Memory B cell (primary cell): ENCODE results near the gene TAL1.

Experiments
- ATAC-seq: fragments of 150-1000 bp; cut with Tn5 transposase; 2 replicates; pipeline ENCODE4 v1.10.0; 2021; ENCODE audit warnings: low read depth, mild to moderate bottlenecking, moderate library complexity
- DNase-seq, 2 donors: peaks; one replicate each; pipeline ENCODE4 v3.0.0; 2022; ENCODE audit warnings: low spot score in 2 of 2
- H3K27ac Mint-ChIP-seq: one replicate; pipeline ENCODE4 v1.8.0; 2022; ENCODE audit warnings: mild to moderate bottlenecking, moderate library complexity, mixed read lengths
- H3K27me3 Mint-ChIP-seq: one replicate; pipeline ENCODE4 v1.8.0; 2022; ENCODE audit warnings: mixed read lengths
- H3K36me3 Mint-ChIP-seq: one replicate; pipeline ENCODE4 v1.8.0; 2022; ENCODE audit warnings: mild to moderate bottlenecking, mixed read lengths
- H3K4me1 Mint-ChIP-seq: one replicate; pipeline ENCODE4 v1.8.0; 2022; ENCODE audit warnings: mixed read lengths
- H3K4me3 Mint-ChIP-seq: one replicate; pipeline ENCODE4 v1.8.0; 2022; ENCODE audit warnings: mild to moderate bottlenecking, moderate library complexity, mixed read lengths
- H3K9me3 Mint-ChIP-seq: one replicate; pipeline ENCODE4 v1.8.0; 2022; ENCODE audit warnings: mixed read lengths

TAL1 gene

DNA sequence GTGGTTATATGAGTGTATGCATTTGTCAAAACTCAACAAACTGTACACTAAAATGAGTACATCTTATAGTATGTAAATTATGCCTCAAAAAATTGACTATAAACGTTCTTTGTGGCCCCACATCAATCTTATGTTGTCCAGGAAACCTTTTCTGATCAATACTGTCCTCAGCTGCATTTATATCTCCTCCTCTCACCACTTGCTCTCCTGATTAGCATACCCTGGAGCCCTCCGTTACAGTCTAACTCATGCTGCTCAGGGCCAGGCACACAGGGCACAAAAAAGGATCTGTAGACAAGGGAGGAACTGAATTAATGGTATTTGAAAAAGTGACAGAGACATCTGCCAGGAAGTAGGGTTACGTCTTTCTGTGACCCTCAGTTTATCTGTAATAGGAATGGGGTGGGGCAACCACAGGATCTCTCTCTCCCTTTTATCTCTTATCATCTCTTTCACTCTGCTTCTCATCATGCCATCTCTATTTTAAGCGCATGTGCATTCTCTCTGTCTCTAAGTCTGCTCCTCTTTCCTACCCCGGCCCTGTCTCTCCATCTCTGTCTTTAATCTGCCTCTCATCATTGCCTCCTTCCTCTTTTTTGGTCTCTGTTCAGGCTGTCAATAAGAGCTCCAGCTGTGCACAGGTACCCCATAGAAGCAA lies 7.0 kb upstream of the TAL1 start:
- ATAC-seq (no peak), DNase-seq (no peak)
- no peaks in the 10 kb centered on the region for H3K36me3 Mint-ChIP-seq
- H3K4me3 Mint-ChIP-seq: no peak overlapping the region
- no peaks in the 10 kb centered on the region for H3K9me3 Mint-ChIP-seq
- no peak overlapping the region for H3K27ac Mint-ChIP-seq
- H3K4me1 Mint-ChIP-seq: peaks cover 3% of the 10 kb centered on the region
- H3K27me3 Mint-ChIP-seq: peaks cover 19% of the 10 kb centered on the region

DNA sequence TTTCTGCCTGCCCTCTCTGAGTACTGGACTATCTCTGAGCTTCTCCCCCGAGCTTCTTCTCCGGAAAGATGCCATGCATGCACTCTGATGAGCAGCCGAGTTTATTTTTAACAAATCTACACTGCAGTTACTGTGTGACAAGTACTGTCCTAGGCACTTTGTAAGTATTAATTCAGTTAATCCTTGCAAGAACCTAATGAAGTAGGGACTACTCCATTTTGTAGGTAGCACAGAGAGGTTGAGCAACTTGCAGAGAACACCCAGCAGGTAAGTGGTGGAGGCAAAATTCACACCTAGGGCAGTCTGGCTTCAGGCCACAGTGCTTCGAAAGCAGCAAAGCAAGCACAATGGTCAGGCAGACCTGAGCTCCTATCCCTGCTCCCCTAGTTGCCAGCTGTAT lies 3.8 kb upstream of the TAL1 start:
- no peak overlapping the region for H3K27ac Mint-ChIP-seq
- DNase-seq (no peak), ATAC-seq (no peak)
- H3K9me3 Mint-ChIP-seq: no peaks in the 10 kb centered on the region
- H3K4me3 Mint-ChIP-seq: no peak overlapping the region
- peaks cover 13% of the 10 kb centered on the region for H3K4me1 Mint-ChIP-seq
- peaks cover 26% of the 10 kb centered on the region for H3K27me3 Mint-ChIP-seq
- H3K36me3 Mint-ChIP-seq: no peaks in the 10 kb centered on the region

- Mint-ChIP-seq H3K36me3 (no peaks in the 10 kb centered on the region), H3K9me3 (no peaks in the 10 kb centered on the region), H3K4me1 (peaks cover 13% of the 10 kb centered on the region), H3K27me3 (peaks cover 28% of the 10 kb centered on the region), H3K4me3 (no peak overlapping the region), H3K27ac (no peak overlapping the region)
- DNase-seq (no peak), ATAC-seq (no peak)
Observed at GRCh38 chr1:47235241-47235681, 3.2 kb upstream of the TAL1 start.

- H3K27ac Mint-ChIP-seq: no peak overlapping the region
- H3K36me3 Mint-ChIP-seq: no peaks in the 10 kb centered on the region
- no peaks in the 10 kb centered on the region for H3K9me3 Mint-ChIP-seq
- no peak for ATAC-seq
- H3K4me3 Mint-ChIP-seq: no peak overlapping the region
- no peak for DNase-seq
- H3K4me1 Mint-ChIP-seq: peaks cover 12% of the 10 kb centered on the region
- peaks cover 35% of the 10 kb centered on the region for H3K27me3 Mint-ChIP-seq
Observed at GRCh38 chr1:47233186-47233585, 1.2 kb upstream of the TAL1 start.

GRCh38 chr1:47231301-47232186 lies 481 bp downstream of the TAL1 start:
- H3K4me1 Mint-ChIP-seq: peaks cover 12% of the 10 kb centered on the region
- no peak for DNase-seq
- H3K27me3 Mint-ChIP-seq: peaks cover 38% of the 10 kb centered on the region
- H3K4me3 Mint-ChIP-seq: peak overlapping the region; percentile 73
- no peaks in the 10 kb centered on the region for H3K36me3 Mint-ChIP-seq
- H3K9me3 Mint-ChIP-seq: no peaks in the 10 kb centered on the region
- peak overlapping the region; percentile 28 for H3K27ac Mint-ChIP-seq
- ATAC-seq: peak; percentile 31

DNA sequence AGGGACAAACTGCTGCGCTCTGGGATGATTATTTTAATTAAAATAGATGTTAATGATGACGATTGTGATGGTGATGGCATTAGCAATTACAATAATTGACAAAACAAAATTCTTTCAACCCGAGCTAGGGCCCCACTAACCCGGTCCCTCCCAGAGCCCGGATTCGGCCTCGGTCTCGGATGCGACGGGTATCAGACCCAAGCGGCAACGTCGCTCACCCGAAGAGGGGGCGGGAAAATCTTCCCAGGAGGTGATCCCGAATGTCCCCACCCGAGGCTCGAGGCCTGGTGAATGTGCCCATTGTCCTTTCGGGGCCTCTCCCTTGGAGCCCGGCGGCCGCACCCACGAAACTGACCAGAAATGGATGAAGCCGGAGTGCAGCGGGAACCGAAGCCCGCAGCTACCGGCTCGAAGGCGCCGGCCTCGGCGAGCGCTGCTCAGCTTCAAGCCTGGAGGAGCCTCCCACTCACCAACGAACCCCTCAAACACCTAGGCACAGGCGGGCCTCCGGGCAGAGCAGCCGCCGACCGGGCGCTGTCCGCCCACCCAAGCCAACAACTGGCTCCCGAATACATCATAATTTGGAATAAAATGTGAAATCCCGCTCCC lies 1.2 kb downstream of the TAL1 start:
- Mint-ChIP-seq H3K27ac (no peak overlapping the region), H3K27me3 (peaks cover 42% of the 10 kb centered on the region)

DNA sequence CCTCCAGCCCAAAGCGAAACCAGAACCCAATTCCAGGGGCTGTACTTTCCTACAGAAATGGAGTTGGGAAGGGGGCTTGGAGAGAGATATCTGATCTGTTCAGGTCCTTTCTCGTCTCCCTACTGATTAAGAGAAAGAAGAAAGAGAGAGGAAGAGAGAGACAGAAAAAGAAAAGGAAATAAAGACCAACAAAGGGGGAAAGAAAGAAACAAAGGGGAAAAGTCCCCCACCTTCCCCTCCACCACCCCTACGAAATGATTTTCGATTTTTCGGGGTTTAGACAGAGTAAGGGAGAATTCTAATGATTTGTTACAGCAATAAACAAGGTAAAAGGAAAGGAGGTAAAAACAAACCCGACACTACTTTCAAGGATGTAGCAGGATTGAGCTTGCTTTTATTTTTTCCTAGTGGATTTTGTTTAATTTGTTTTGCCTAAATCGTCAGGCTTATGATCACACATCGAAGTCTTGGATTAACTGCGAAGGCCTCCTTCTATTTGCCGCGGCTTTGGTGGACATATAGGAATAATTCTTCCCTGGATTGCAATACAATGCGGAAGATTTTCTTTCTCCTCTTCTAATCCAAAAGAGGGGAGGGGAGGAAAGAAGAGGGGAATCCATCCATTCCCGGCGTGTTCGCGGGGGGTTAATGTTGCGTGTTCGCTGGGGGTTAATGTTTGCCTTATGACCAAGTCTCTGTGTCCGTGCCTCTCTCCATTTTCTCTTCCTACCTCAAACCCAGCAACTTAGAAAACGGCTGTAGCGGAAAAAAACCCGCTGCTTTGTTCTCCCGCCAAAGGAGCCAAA lies 1.9 kb downstream of the TAL1 start:
- Mint-ChIP-seq H3K27me3 (peaks cover 43% of the 10 kb centered on the region), H3K36me3 (no peaks in the 10 kb centered on the region), H3K4me3 (peak overlapping the region; percentile 4), H3K9me3 (no peaks in the 10 kb centered on the region), H3K27ac (no peak overlapping the region), H3K4me1 (peaks cover 17% of the 10 kb centered on the region)
- DNase-seq: no peak
- no peak for ATAC-seq

More for the DNA sequence above, 1.2 kb downstream of the TAL1 start:
- Mint-ChIP-seq H3K4me3 (no peak overlapping the region), H3K36me3 (no peaks in the 10 kb centered on the region), H3K9me3 (no peaks in the 10 kb centered on the region), H3K4me1 (peaks cover 16% of the 10 kb centered on the region)
- no peak for ATAC-seq
- no peak for DNase-seq

- H3K36me3 Mint-ChIP-seq: no peaks in the 10 kb centered on the region
- DNase-seq (no peak), ATAC-seq (no peak)
- H3K4me1 Mint-ChIP-seq: peaks cover 17% of the 10 kb centered on the region
- H3K27ac Mint-ChIP-seq: no peak overlapping the region
- no peaks in the 10 kb centered on the region for H3K9me3 Mint-ChIP-seq
- peaks cover 41% of the 10 kb centered on the region for H3K27me3 Mint-ChIP-seq
- H3K4me3 Mint-ChIP-seq: no peak overlapping the region
Observed at GRCh38 chr1:47229031-47229885, 2.8 kb downstream of the TAL1 start.

- no peaks in the 10 kb centered on the region for H3K36me3 Mint-ChIP-seq
- H3K4me3 Mint-ChIP-seq: no peak overlapping the region
- H3K9me3 Mint-ChIP-seq: no peaks in the 10 kb centered on the region
- no peak overlapping the region for H3K27ac Mint-ChIP-seq
- ATAC-seq: no peak
- peaks cover 36% of the 10 kb centered on the region for H3K27me3 Mint-ChIP-seq
- H3K4me1 Mint-ChIP-seq: peaks cover 17% of the 10 kb centered on the region
- no peak for DNase-seq
Observed at GRCh38 chr1:47228644-47229030, 3.4 kb downstream of the TAL1 start.

DNA sequence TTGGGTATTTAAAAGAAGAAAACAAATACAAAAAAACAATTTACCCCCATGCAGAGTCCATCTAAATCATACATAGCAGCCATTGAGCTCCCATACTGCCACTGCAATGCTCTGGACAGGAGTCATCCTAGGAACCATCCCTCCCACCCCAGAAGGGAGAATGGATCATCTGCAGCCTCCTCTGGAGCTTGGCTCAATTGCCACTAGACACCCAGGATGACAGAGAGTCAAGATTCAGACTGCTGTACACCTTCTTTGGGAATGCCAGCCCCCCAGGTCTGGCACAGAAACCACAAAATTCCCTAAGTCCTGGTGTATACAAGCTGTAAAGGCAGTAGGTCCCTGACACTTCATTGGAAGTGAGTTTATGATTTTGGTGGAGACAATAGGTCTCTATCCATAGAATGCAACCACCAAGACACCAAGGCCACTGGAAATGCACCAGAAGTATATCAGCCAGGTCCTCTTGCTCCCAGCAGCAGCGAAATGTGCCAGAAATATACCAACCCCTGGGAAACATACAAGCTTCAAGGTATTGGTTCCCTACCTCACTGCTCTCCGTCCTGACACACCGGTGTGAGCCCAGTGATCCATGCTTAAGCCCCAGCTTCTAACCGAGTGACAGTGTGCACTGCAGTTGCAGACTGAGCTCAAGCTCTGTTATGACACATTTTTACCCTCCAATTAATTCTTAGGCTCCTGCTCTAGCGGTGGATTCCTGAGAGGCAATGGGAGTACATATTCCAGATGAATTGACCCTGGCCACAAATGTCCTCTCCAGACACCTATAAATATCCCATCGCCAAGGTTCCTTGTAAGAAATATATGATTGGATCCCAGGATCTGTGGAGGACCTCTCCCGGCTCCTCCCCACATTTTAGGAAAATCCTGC lies 4.4 kb downstream of the TAL1 start:
- peaks cover 16% of the 10 kb centered on the region for H3K4me1 Mint-ChIP-seq
- ATAC-seq (no peak), DNase-seq (no peak)
- H3K27ac Mint-ChIP-seq: no peak overlapping the region
- peaks cover 30% of the 10 kb centered on the region for H3K27me3 Mint-ChIP-seq
- no peak overlapping the region for H3K4me3 Mint-ChIP-seq
- H3K36me3 Mint-ChIP-seq: no peaks in the 10 kb centered on the region
- H3K9me3 Mint-ChIP-seq: no peaks in the 10 kb centered on the region

- peaks cover 12% of the 10 kb centered on the region for H3K4me1 Mint-ChIP-seq
- no peak overlapping the region for H3K4me3 Mint-ChIP-seq
- H3K27ac Mint-ChIP-seq: no peak overlapping the region
- H3K27me3 Mint-ChIP-seq: peaks cover 25% of the 10 kb centered on the region
- DNase-seq (no peak), ATAC-seq (no peak)
- no peaks in the 10 kb centered on the region for H3K36me3 Mint-ChIP-seq
- H3K9me3 Mint-ChIP-seq: no peaks in the 10 kb centered on the region
Observed at GRCh38 chr1:47226839-47227215, 5.2 kb downstream of the TAL1 start.

GRCh38 chr1:47226121-47226838 lies 5.7 kb downstream of the TAL1 start:
- ATAC-seq (no peak), DNase-seq (no peak)
- Mint-ChIP-seq H3K27me3 (peaks cover 22% of the 10 kb centered on the region), H3K9me3 (no peaks in the 10 kb centered on the region), H3K4me3 (peak overlapping the region; percentile 24), H3K36me3 (no peaks in the 10 kb centered on the region), H3K27ac (no peak overlapping the region), H3K4me1 (peaks cover 7% of the 10 kb centered on the region)
